Measurements from ENCODE around the gene FLYWCH1.

Gene FLYWCH1

DNA sequence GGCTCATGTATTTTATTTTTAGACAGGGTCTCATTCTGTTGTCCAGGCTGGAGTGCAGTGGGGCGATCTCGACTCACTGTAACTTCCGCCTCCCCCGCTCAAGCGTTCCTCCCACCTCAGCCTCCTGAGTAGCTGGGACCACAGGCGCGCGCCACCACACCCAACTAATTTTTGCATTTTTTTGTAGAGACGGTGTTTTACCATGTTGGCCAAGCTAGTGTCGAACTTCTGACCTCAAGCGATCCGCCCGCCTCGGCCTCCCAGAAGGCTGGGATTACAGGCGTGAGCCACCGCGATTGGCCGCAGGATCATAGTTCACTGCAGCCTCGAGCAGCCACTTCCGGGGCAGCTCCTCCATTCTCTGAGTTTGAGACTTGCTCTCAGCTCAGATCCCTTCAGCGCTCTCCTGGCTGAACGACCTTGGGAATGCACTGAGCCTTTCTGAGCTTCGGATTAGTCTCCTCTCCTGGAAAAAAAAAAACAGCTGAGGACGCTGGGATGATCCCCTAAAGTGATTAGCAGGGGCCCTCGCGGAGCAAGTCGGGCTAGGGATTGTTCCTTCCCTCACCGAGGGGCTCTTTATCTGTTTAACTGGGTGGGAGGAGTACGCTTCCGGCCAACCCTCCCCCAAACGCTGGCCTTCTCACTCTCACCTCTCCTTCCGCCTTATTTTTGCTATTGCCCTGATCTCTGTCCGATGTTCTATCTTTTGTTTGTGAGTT is 69.6 kb downstream of the FLYWCH1 start:
- TF ChIP-seq EZH2phosphoT487 (IDR thresholded peaks at IDR 0.05; ENCODE audit: borderline replicate concordance) (no peak), CTCF (conservative IDR thresholded peaks at IDR 0.05; ENCODE audit: low read length) (no peak)
- Histone ChIP-seq H3K9me3 (ENCODE audit: insufficient read depth, low read depth, low read length) (no peaks in the 10 kb centered on the region), H3F3A (ENCODE audit: low read depth) (no peaks in the 10 kb centered on the region), H3K36me3 (ENCODE audit: insufficient read depth, low read length) (no peaks in the 10 kb centered on the region), H3K4me3 (ENCODE audit: low read length, poor library complexity, severe bottlenecking) (peak overlapping the region; percentile 87), H4K20me1 (ENCODE audit: insufficient read depth, low read length, poor library complexity, severe bottlenecking) (no peaks in the 10 kb centered on the region), H2AFZ (ENCODE audit: low read length) (no peak overlapping the region), H3K4me1 (ENCODE audit: insufficient read depth, low read length, poor library complexity, severe bottlenecking) (no peaks in the 10 kb centered on the region), H3K9ac (ENCODE audit: low read depth, low read length, poor library complexity, severe bottlenecking) (peak overlapping the region; percentile 88), H3K9me2 (replicated peaks; ENCODE audit: low read depth, low read length) (no peaks in the 10 kb centered on the region), H3K4me2 (ENCODE audit: low read depth, low read length, poor library complexity, severe bottlenecking) (peak overlapping the region; percentile 67), H3K27me3 (ENCODE audit: insufficient read depth, low read length, poor library complexity, severe bottlenecking) (no peaks in the 10 kb centered on the region), H3K79me2 (ENCODE audit: insufficient read depth, low read length) (peaks cover 30% of the 10 kb centered on the region)

GRCh38 chr16:2981899-2982250 is 70.1 kb downstream of the FLYWCH1 start:
- Histone ChIP-seq H3K4me2 (ENCODE audit: low read depth, low read length, poor library complexity, severe bottlenecking) (peak overlapping the region; percentile 67), H3K9ac (ENCODE audit: low read depth, low read length, poor library complexity, severe bottlenecking) (no peak overlapping the region), H3K36me3 (ENCODE audit: insufficient read depth, low read length) (no peaks in the 10 kb centered on the region), H3K9me2 (replicated peaks; ENCODE audit: low read depth, low read length) (no peaks in the 10 kb centered on the region), H4K20me1 (ENCODE audit: insufficient read depth, low read length, poor library complexity, severe bottlenecking) (no peaks in the 10 kb centered on the region), H3K79me2 (ENCODE audit: insufficient read depth, low read length) (peaks cover 29% of the 10 kb centered on the region), H3K4me3 (ENCODE audit: low read length, poor library complexity, severe bottlenecking) (no peak overlapping the region), H2AFZ (ENCODE audit: low read length) (no peak overlapping the region), H3F3A (ENCODE audit: low read depth) (no peaks in the 10 kb centered on the region), H3K27me3 (ENCODE audit: insufficient read depth, low read length, poor library complexity, severe bottlenecking) (no peaks in the 10 kb centered on the region), H3K4me1 (ENCODE audit: insufficient read depth, low read length, poor library complexity, severe bottlenecking) (no peaks in the 10 kb centered on the region), H3K9me3 (ENCODE audit: insufficient read depth, low read depth, low read length) (no peaks in the 10 kb centered on the region)
- no peak for TF ChIP-seq CTCF (conservative IDR thresholded peaks at IDR 0.05; ENCODE audit: low read length)
- no peak for TF ChIP-seq EZH2phosphoT487 (IDR thresholded peaks at IDR 0.05; ENCODE audit: borderline replicate concordance)

GRCh38 chr16:2982402-2982801 is 70.7 kb downstream of the FLYWCH1 start:
- no peak overlapping the region for H3K4me2 ChIP-seq (ENCODE audit: low read depth, low read length, poor library complexity, severe bottlenecking)
- H3K79me2 ChIP-seq (ENCODE audit: insufficient read depth, low read length): peaks cover 24% of the 10 kb centered on the region
- H3K27me3 ChIP-seq (ENCODE audit: insufficient read depth, low read length, poor library complexity, severe bottlenecking): no peaks in the 10 kb centered on the region
- no peaks in the 10 kb centered on the region for H3K9me3 ChIP-seq (ENCODE audit: insufficient read depth, low read depth, low read length)
- H3F3A ChIP-seq (ENCODE audit: low read depth): no peaks in the 10 kb centered on the region
- no peak overlapping the region for H3K4me3 ChIP-seq (ENCODE audit: low read length, poor library complexity, severe bottlenecking)
- no peaks in the 10 kb centered on the region for H3K9me2 ChIP-seq (replicated peaks; ENCODE audit: low read depth, low read length)
- no peaks in the 10 kb centered on the region for H3K36me3 ChIP-seq (ENCODE audit: insufficient read depth, low read length)
- no peak for TF ChIP-seq EZH2phosphoT487 (IDR thresholded peaks at IDR 0.05; ENCODE audit: borderline replicate concordance)
- no peak for TF ChIP-seq CTCF (conservative IDR thresholded peaks at IDR 0.05; ENCODE audit: low read length)
- H4K20me1 ChIP-seq (ENCODE audit: insufficient read depth, low read length, poor library complexity, severe bottlenecking): no peaks in the 10 kb centered on the region
- no peaks in the 10 kb centered on the region for H3K4me1 ChIP-seq (ENCODE audit: insufficient read depth, low read length, poor library complexity, severe bottlenecking)
- H3K9ac ChIP-seq (ENCODE audit: low read depth, low read length, poor library complexity, severe bottlenecking): no peak overlapping the region
- H2AFZ ChIP-seq (ENCODE audit: low read length): no peak overlapping the region

Data from Loucy (cell line).